HuH-7.5 (cell line): ENCODE measurements around the gene LYRM9.
"Not testable (repeated sequence)": the region's sequence is repeated elsewhere in the genome, so short reads cannot be mapped to it uniquely, and the experiment has no call there.

Source experiments
- DNase-seq: peaks from one replicate; pipeline ENCODE4 v3.0.0; 2011; ENCODE audit warnings: low spot score

The LYRM9 gene

DNA sequence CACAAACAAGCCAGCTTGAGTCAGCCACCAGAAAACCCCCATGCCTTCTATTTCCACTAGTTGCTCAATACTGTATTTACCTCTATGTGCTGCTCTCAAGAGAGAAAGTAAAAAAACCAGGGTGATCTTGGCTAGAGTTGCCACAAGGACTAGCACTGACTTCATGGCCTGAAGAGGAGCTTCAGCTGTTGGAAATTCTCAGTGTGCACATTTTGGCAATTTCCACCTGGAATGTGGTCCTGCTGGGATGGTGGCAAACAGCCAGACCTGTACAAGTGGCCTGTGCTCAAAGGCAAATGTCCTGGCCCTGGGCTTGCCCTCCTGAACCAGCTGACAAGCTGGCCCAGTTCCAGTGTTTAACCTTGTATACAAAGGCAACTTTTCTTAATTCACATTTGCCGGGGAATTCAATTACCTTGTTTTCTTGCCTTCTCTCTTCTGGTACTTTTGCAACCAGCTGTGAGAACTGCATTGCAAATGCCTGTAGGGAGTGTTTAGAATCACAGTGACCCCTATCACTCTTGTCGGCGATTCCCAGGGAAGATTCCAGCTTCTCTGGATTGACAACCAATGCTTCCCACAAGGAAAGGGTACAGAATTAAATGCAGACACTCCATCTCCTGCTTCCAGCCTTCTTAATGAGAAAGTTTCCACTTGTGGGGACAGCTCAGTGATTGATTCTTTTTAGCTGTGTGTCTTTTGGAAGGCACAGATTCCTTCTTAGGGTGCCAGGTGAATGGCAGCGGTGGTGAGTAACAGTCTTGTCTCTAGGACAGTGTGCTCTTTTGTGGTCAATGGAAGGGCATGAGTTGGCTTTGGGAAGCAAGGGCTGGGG, 53.4 kb downstream of the LYRM9 start:
- DNase-seq: not testable (repeated sequence)

DNA sequence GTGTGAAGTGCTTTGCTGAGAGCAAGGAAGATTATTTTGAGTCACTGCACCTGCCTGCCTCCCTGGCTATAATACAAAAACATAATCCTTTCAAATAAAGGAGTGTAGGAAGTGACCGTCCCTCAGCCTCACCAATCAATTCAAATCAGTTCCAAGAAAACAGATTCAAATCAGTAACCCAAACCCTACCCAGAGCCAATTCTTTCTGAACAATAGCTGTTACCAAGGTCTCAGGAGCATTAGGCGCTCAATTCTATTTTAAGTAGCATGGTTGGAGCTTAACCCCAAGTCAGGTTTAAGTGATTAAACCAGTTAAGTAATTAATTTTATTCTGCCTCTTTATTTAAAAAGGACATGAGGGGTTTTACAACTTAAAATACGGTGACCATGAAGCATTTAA, 54.6 kb downstream of the LYRM9 start:
- not testable (repeated sequence) for DNase-seq

- not testable (repeated sequence) for DNase-seq
Measured at GRCh38 chr17:27837769-27838168, 55.4 kb downstream of the LYRM9 start.

- no peak for DNase-seq
Measured at GRCh38 chr17:27836651-27837050, 56.5 kb downstream of the LYRM9 start.

DNA sequence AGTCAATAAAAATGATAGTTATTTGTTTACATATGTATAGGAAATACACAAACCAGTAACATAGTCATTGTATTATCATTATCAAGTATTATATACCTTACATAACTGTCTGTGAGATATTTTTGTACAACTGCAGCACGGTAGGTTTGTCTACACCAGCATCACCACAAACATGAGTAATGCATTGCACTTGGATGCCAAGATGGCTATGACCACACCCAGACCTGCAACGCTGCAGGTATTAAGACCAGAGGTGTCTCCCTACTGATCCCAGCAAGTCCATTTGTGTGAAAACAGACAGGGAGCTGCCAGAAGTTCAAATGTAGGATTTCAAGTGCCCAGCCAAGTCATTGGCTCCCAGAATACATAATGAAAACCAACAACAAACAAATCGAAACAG, 58.6 kb downstream of the LYRM9 start:
- DNase-seq: no peak

- no peak for DNase-seq
Measured at GRCh38 chr17:27832831-27833230, 60.3 kb downstream of the LYRM9 start.

- DNase-seq: not testable (repeated sequence)
Measured at GRCh38 chr17:27829888-27830287, 63.3 kb downstream of the LYRM9 start.

GRCh38 chr17:27829143-27829711, 63.9 kb downstream of the LYRM9 start:
- not testable (repeated sequence) for DNase-seq
